RKO (cell line): Measurements from ENCODE around the gene SOX5.

Source experiments
- DNase-seq: peaks from one replicate; pipeline ENCODE4 v3.0.0-alpha.2; 2016; ENCODE audit warnings: low spot score

The SOX5 gene

DNA sequence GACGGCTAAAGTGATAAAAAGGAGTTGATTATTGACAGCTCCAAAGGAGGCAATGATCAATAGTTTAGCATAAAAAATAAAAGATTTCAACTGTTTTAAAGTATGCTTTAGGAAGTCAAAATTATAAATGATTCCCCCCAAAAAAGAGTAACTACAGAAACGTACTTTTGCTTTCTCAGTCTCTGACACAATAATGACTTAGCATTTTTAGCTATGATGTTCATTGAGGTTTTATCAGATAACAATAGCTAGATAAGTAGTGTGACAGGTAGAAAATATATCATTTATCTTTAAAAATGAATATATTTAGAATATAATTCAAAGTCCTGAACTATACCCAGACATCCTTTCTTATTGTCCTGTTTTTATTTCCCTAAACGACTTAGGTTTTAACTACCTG lies 352.9 kb downstream of the SOX5 start:
- no peak for DNase-seq

DNA sequence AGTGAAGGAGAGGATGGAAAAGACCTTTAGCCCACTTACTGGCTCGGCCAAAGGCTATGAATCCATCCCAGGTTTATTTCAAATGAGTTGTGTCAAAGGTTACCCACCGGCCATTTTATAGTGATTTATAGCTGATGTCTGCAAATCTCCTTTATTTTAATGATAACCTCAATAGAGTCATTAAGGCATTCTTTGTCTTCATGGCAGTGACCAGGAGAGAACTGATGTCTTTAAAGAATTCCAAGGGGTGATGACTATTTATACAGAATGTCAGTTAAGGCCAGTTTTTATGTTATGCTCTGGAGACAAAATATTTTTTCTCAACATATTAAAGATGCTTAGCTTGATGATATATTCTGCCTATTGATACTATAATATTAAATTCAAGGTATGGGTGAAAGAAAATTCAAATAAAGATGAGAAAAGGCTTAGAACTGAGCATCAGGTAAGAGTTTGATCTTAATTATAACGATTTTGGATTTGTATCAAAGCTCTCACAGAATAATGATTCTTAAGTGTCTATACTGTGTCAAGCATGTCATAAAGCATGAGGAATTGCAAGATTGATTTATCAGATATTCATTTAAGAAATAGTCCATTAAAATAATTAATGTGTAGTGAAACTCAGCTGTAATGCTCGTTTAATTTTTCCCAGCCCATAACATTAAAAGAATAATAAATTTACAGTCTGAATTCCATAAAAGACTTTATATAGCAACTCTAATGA lies 361.5 kb downstream of the SOX5 start:
- DNase-seq: no peak

- no peak for DNase-seq
Observed at GRCh38 chr12:23585782-23586163, 363.7 kb downstream of the SOX5 start.

- no peak for DNase-seq
Observed at GRCh38 chr12:23585156-23585781, 364.2 kb downstream of the SOX5 start.

GRCh38 chr12:23581913-23582312 lies 367.6 kb downstream of the SOX5 start:
- no peak for DNase-seq

GRCh38 chr12:23579257-23579656 lies 370.2 kb downstream of the SOX5 start:
- no peak for DNase-seq

DNA sequence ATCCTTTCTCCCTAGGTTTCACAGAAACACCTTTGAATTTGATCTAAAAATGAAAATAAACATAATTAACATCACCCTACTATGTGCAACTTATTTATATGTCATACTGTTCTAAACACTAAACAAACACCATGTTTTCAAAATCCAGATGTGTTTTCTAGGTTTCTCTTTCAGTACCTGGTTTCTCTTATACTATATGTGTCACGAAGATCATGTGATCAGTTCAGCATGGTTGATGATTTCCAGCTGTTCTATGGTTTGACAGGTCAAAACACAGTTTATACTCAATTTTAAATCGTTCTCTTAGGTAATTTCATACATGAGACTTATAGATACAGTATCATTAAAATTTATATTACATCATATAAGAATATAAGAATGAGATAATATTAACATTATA lies 373.1 kb downstream of the SOX5 start:
- DNase-seq: no peak

- no peak for DNase-seq
Observed at GRCh38 chr12:23569356-23569755, 380.1 kb downstream of the SOX5 start.

DNA sequence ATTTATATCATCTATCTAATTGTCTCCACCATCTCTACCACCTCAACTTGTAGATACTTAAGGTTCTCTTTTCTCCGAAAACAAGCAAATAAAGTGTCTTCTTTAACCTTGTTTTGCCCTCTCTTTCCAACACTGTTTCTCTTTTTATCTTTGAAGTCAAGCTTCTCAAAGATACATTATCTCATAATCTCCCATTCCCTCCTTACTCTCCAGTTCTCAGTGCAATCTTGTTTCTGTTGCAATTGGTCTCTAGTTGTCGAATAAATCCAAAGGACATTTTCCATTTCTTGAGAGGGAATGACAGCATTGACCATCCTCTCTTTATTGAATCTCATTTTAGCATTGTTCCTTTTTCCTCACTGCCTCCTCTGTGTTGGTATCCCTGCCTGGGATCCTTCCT lies 383.3 kb downstream of the SOX5 start:
- no peak for DNase-seq

GRCh38 chr12:23564451-23565152 lies 384.9 kb downstream of the SOX5 start:
- DNase-seq: no peak

- DNase-seq: no peak
Observed at GRCh38 chr12:23561364-23562345, 387.8 kb downstream of the SOX5 start.

DNA sequence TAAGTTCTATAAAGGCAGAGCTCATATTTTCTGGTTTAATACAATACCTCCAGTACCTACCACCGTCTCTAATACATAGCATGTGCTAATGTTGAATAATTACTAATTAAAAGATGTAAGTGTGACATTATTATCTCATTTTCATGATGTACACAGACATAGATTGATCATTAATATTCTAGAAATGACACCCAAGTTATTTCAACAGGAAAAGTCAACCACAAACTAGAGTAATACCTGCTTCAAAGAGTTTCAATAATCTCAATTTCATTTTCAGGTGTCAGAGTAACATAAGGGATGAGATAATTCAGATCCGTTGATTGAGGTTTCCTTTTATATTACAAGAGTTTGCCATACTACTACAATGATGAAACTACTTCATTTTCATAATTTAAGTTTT lies 388.9 kb downstream of the SOX5 start:
- no peak for DNase-seq

DNA sequence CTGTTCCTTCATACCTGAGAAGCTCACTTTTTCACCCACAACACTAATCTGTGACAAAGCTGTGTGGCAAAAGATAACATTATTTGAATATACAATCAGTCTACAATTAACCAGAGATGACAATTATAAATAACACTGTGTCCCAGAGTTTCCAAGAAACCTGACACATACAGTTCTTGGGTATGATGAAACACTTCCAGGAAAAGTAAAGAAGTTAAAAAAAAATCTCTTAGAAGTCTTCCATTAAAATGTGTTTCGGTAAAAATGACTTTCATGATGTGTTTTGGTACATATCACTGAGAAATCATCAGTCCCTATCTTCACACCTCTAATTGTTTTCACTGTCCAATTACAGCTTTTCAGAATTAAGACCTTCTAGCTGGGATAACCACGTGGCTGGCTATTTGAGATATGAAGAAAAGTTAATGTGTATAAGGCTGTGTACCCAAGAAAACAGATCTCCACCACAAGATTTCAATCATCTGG lies 390.2 kb downstream of the SOX5 start:
- DNase-seq: no peak

- no peak for DNase-seq
Observed at GRCh38 chr12:23556661-23557060, 392.8 kb downstream of the SOX5 start.

DNA sequence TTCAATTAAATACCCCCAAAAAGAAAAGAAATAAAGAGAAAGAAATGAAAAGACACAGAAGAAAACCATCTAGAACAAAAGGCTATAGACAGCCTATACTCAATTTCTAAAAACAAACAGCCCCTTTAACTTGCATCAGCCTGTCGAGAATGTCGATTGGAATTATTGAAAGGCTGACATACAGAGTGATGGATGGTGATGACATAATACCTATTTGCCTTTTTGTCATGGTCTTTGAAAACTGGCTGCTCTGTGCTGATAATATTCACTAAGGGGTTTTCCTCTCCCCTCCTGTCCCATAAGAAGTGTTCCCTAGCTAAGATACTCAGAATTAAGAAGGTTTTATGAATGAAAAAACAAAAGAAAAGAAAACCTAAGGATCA lies 393.7 kb downstream of the SOX5 start:
- no peak for DNase-seq

GRCh38 chr12:23555180-23555824 lies 394.2 kb downstream of the SOX5 start:
- DNase-seq: no peak

GRCh38 chr12:23552417-23552816 lies 397.1 kb downstream of the SOX5 start:
- DNase-seq: no peak

DNA sequence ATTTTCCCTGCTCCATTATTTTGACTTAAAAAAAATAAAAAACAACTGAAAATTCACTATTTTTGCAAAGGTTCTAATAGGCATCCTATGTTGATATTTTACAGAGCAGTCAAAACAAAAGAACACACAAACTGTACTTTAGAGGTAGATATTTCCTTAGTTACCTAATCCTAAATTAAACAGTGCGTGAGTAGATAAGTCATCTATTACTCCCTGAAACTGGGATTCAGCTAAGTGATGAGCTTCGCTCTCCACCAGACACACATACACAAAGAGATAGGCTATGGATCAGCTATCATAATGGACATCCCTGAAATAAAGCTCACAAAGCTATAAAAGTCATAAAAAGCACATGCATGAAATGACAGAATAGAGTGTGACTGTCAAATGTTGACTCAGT lies 398.7 kb downstream of the SOX5 start:
- DNase-seq: no peak

GRCh38 chr12:23548742-23549141 lies 400.7 kb downstream of the SOX5 start:
- DNase-seq: no peak

DNA sequence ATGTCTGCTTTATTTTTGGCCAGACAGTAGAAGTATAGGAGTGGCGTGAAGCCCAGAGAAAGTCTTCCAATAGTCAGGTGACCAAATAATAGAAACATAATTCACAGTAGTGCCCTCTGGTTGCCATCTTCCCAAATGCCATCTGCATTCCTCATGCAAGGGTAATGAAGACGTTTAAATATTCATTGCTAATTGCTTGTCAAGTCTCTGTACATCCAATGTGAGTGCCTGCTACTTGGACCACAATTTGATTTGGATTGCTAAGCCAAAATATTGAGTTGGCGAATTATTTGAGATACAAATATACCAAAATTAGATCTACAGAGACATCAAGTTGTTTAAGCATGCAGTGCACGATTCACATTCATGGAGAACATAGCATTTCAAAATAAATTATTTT lies 402.7 kb downstream of the SOX5 start:
- DNase-seq: no peak

GRCh38 chr12:23543767-23544166 lies 405.7 kb downstream of the SOX5 start:
- no peak for DNase-seq

DNA sequence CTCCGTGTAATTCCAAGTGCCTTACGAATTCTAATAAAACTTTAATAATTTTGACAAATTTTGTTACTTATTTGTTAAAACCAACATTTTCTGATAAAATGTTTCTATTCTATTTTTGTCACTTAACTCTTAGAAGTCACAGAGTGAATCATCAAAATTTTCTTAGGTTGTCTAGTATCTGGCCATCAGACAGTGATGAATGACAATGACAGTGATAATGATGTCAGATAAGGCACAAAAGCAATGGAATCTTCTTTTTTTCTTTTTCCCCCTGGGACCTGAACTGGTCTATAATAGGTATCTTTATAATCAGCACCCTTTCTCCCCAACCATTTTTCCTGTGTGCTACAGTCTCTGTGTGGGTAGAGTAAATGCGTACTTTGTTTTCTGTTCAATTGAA lies 407.3 kb downstream of the SOX5 start:
- no peak for DNase-seq
